HG03565 (cell line): ENCODE results near the gene RITA1.

Experiments
- ATAC-seq: cut with Tn5 transposase; IDR thresholded peaks from one replicate; pipeline ENCODE4 v1.9.1; 2021; ENCODE audit warnings: mild to moderate bottlenecking, moderate library complexity; ENCODE audit not compliant: unreplicated experiment

Gene RITA1

DNA sequence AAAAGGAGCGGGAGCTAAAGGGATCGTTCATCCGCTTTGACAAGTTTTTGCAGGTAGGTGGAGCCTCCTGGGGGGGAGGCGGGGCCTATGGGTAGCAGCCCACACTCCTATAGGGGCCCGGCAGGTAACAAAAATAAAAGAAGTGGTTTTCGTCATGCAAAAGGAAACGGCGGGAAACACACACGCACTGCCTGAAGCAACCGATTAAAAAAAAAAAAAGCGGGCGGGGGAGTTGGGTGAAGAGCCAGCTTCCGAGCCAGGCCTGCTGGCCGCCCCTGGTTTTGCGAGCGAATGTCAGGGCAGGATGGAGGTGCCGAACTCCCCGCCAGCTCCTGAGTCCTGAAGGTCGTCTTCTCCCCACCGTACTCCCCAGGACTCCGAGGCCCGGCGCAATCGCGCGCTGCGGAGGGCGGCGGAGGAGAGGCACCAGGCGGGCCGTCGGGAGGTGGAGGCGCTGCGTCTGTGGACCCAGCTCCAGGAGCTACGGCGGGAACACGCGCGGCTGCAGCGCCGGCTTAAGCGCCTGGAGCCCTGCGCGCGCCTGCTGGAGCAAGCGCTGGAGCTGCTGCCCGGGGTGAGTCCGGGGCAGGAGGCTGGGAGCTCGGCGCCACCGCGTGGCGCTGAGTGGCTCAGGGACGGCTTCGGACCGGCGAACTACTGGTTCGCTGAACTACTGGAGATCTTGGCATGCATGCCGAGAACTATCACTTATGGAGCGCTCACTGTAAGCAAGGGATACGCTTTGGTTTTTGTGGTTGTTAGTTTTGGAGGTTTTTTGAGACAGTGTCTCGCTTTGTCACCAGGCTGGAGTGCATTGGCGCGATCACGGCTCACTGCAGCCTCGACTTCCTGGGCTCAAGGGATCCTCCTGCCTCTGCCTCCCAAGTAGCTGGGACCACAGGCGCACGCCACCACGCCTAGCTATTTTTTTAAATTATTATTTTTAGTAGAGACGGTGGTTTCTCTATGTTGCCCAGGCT is 32.4 kb upstream of the RITA1 start:
- ATAC-seq, result no peak

- no peak for ATAC-seq
Observed at GRCh38 chr12:113154351-113154973, 31.1 kb upstream of the RITA1 start.

DNA sequence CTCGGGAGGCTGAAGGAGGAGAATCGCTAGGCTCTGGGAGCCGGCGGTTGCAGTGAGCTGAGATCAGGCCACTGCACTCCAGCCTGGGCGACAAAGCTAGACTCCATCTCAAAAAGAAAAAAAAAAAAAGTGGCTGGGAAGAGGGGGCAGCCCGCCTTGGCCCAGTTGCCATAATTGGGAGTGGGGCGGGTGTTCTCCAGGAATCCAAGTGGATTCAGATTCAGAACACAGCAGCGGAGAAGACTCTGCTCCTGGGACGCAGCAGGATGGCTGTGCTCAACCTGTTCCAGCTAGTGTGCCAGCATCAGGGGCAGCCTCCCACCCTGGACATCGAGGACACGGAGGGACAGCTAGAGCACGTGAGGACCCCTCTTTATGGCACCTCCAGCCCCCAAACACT is 30.5 kb upstream of the RITA1 start:
- no peak for ATAC-seq

GRCh38 chr12:113155646-113156045 is 29.9 kb upstream of the RITA1 start:
- no peak for ATAC-seq

GRCh38 chr12:113157218-113157859 is 28.2 kb upstream of the RITA1 start:
- ATAC-seq, result no peak

DNA sequence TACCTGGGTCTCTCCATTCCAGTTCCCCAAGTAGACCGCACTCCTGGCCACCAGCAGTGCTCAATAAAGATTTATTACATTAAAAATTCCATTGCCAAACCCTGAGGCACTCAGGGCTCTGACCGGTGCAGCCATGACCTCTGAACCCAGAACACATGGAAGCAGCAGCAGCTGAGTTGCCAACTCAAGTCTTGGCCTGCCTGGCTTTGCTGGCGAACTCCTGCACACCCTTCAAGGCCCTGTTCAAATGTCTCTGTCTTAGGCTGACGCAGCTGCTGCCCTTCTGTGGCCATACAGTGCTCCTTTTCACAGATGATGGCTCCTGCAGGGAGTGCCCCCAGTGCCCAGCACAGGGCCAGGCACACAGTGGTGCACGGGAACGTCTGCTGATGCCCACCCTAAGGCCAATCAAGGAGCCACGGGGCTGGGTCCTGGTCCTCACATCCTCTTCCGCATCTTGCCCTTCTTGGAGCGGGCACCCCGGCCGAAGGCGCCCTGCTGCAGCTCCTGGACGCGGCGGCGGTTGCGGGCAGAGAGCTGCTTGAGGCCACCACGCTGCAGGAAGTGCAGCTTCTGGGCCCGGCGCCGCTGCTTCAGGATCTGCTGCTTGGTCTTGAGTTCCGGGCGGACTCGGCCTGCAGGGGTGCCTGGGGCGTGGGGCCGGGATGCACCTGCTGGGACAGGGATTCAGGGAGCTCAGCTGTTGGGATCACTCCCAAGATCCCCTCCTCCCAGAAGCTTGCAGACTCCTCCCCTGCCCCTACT is 26.9 kb upstream of the RITA1 start:
- no peak for ATAC-seq

GRCh38 chr12:113159937-113160336 is 25.6 kb upstream of the RITA1 start:
- ATAC-seq, result no peak

DNA sequence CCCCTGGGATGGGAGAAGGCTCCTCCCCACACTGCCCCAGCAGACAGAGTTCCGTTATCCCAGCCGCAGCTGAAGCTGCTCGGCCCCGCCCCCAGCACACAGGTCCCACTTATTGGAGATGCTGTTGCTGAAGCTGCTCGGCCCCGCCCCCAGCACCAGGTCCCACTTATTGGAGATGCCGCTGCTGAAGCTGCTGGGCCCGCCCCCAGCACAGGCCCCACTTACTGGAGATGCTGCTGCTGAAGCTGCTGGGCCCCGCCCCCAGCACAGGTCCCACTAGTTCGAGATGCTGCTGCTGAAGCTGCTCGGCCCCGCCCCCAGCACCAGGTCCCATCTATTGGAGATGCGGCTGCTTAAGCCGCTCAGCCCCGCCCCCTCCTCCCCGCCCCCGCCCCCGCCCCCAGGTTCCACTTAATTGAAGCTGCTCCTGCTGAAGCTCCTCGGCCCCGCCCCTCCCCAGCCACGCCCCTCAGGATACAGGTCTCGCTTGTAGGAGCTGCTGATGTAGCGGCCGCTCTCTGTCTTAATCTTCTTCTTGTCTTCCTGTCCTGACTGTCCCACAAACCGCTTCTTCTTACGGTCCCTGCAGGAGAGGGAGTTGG is 24.0 kb upstream of the RITA1 start:
- ATAC-seq, result no peak

- no peak for ATAC-seq
Observed at GRCh38 chr12:113162102-113163029, 23.2 kb upstream of the RITA1 start.

DNA sequence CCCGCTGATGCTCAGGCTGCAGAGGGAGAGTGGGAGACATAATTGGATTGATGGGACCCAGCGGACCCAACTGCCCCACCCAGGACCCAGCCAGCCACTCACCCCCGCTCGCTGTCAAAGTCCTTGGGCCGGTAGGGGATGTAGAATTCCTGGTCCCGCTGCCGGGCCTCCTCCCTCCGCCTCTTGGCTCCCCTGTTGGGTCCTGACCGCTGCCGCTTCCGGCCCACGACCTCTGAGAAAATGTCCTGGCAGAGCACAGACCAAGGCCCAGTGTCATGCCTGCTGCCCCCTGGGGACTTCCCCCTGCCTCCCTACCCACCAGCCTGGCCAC is 22.5 kb upstream of the RITA1 start:
- ATAC-seq, result no peak

- ATAC-seq, result no peak
Observed at GRCh38 chr12:113164014-113164413, 21.5 kb upstream of the RITA1 start.

GRCh38 chr12:113165521-113166450 is 19.7 kb upstream of the RITA1 start:
- ATAC-seq, result no peak

DNA sequence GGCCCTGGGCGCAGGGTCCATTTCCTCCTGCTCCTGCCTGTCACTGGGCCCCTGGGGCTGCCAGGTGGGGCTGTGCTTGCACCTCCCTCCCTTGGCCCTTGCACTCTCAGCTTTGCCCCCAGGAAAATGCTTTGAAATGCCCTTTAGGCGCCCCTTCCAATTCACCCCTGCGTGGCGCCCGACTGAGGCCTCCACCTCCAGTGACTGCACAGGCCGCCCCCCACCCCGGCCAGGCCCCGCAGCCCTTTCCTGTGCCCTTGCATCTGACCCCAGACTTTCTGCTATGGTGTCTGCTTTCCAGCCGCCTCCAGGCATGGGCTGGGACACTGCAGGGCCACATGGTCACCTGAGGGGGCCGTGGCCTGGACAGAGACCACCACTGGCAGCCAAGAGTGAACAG is 17.7 kb upstream of the RITA1 start:
- no peak for ATAC-seq

GRCh38 chr12:113169697-113170096 is 15.8 kb upstream of the RITA1 start:
- no peak for ATAC-seq

DNA sequence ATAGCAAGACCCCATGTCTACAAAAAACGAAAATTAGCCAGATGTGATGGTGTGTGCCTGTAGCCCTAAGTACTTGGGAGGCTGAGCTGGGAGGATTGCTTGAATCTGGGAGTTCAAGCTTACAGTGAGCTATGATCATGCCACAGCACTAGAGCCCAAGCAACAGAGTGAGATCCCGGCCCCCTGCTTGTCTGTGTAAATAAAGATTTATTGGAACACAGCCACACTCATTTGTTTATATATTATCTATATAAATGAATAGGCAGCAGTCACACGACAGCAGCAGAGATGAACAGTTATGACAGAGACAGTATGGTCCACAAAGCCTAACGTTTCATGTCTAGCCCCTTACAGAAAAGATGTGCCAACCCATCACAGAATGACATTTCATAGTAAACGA is 15.1 kb upstream of the RITA1 start:
- ATAC-seq, result no peak

DNA sequence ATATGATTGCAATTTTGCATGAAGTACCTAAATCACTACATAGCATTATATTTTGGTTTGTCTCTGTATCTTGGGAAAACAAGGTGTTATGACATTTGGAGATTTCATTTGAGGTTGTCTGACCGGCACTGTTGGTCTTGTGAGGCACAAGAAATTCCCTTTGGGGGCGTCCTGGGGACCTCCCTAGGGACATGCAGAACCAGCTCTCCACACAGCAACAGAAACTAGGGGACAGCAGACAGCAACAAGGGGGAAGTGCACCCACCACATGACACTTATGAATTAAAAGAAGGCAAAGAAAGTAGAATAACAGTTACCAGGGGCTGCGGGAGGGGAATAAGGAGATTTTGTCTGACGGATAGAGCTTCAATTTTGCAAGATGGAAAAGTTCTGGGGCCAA is 14.6 kb upstream of the RITA1 start:
- ATAC-seq, result no peak

DNA sequence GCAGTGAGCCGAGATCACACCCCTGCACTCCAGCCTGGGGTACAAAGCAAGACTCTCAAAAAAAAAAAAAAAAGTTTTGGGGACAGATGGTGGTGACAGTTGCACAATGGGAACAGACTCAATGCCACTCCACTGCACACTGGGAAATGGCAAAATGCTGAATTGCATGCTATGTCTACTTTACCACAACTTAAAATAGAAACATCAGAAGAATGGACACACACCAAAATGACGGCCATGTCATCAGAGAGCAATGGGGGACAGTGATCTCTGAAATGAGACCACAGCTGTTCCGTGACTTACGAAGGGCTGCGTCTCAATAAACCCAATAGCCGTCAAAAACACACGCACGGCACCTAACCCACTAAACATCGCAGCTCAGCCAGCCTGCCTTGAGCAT is 14.0 kb upstream of the RITA1 start:
- no peak for ATAC-seq

GRCh38 chr12:113172185-113172584 is 13.3 kb upstream of the RITA1 start:
- no peak for ATAC-seq
